Measurements from ENCODE around the gene ADGRG7.
A peak's percentile ranks its signal among the peaks of the same experiment; 100 is the strongest.

Gene ADGRG7

DNA sequence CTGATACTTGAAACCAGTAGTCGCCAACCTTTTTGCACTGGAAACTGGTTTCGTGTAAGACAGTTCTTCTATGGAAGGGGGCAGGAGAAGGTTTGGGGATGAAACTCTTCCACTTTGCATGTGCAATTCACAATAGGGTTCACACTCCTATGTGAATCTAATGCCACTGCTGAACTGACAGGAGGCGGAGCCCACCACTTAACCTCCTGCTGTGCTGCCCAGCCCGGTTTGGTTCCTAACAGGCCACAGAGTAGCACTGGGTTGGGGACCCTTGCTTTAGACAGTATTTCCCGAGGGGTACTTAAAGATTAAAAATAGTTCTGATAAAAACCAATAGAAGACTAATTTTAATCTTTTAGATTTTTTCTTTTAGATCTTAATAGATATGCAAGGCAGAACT is 111.0 kb downstream of the ADGRG7 start:
- in situ Hi-C loops (cut with MboI; ENCODE audit: low pct_unique_long_range_greater_than_20kb, low sequenced_read_pairs, unreplicated experiment) = no loop called here
- TF ChIP-seq, protein P1, sequence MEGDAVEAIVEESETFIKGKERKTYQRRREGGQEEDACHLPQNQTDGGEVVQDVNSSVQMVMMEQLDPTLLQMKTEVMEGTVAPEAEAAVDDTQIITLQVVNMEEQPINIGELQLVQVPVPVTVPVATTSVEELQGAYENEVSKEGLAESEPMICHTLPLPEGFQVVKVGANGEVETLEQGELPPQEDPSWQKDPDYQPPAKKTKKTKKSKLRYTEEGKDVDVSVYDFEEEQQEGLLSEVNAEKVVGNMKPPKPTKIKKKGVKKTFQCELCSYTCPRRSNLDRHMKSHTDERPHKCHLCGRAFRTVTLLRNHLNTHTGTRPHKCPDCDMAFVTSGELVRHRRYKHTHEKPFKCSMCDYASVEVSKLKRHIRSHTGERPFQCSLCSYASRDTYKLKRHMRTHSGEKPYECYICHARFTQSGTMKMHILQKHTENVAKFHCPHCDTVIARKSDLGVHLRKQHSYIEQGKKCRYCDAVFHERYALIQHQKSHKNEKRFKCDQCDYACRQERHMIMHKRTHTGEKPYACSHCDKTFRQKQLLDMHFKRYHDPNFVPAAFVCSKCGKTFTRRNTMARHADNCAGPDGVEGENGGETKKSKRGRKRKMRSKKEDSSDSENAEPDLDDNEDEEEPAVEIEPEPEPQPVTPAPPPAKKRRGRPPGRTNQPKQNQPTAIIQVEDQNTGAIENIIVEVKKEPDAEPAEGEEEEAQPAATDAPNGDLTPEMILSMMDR (IDR thresholded peaks at IDR 0.05; ENCODE audit: extremely low read depth, insufficient read depth, missing control alignments) = no peak
- no peak for DNase-seq (ENCODE audit: low spot score)

DNA sequence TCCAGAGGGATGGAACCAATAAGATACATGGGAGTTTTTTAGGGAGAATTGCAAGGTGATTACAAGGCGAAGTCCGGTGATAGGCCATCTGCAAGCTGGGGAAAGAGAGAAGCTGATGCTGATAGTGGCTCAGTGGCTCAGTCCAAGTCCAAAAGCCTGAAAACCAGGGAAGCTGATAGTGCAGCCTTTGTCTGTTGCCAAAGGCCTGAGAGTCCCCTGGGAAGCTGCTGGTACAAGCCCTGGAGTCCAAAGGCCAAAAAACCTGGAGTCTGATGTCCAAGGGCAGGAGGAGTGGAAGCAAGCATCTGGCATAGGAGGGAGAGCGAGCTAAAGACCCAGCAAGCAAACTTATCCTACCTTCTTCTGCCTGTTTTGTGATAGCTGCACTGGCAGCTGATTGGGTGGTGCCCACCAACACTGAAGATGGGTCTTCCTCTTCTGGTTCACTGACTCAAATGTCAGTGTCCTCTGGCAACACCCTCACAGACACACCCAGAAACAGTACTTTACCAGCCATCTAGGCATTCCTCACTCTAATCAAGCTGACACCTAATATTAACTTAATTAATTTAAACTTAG is 116.6 kb downstream of the ADGRG7 start:
- DNase-seq (ENCODE audit: low spot score) = no peak
- TF ChIP-seq, protein P1 (IDR thresholded peaks at IDR 0.05; ENCODE audit: extremely low read depth, insufficient read depth, missing control alignments) = no peak
- in situ Hi-C loops (cut with MboI; ENCODE audit: low pct_unique_long_range_greater_than_20kb, low sequenced_read_pairs, unreplicated experiment) = no loop called here

DNA sequence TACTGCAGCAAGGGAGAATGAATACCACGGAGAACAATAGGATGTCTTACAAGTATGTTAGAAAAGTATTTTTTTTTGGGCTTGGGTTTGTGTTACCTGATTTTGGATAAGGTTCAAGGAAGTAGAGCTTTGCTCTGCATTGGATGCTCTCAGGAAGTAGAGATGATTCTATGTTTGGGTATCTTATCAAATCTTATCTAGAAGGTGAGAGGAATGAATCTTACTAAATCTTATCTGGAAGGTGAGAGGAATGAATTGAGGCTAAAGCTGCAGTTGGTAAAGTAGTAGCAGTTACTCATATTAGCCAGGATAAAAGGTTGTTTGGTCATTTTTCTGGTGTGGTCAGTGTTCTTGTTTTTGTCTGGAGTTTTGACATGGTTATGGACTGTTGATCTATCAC is 117.3 kb downstream of the ADGRG7 start:
- no peak for DNase-seq (ENCODE audit: low spot score)
- in situ Hi-C loops (cut with MboI; ENCODE audit: low pct_unique_long_range_greater_than_20kb, low sequenced_read_pairs, unreplicated experiment) = no loop called here
- TF ChIP-seq, protein P1 (IDR thresholded peaks at IDR 0.05; ENCODE audit: extremely low read depth, insufficient read depth, missing control alignments) = no peak

DNA sequence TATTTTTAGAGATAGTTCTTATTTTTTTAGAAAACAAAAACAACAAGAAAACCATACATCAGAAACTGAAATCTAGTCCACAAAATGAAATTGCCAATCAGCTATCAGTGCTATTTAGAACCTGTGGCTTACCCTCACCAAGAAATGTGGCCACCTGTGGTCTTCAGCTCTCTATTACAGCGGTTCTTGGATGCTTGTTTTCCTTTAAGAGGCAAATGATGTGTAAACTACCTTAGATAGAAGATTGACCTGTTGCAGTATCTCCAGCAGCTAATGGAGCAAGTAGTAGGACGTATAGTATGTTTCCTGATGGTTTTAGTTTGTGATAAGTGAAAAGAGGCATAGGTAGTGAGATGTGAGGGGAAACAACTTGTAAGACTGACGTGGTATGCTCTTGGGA is 121.1 kb downstream of the ADGRG7 start:
- in situ Hi-C loops (cut with MboI; ENCODE audit: low pct_unique_long_range_greater_than_20kb, low sequenced_read_pairs, unreplicated experiment) = no loop called here
- TF ChIP-seq, protein P1 (IDR thresholded peaks at IDR 0.05; ENCODE audit: extremely low read depth, insufficient read depth, missing control alignments) = no peak
- DNase-seq (ENCODE audit: low spot score) = no peak

DNA sequence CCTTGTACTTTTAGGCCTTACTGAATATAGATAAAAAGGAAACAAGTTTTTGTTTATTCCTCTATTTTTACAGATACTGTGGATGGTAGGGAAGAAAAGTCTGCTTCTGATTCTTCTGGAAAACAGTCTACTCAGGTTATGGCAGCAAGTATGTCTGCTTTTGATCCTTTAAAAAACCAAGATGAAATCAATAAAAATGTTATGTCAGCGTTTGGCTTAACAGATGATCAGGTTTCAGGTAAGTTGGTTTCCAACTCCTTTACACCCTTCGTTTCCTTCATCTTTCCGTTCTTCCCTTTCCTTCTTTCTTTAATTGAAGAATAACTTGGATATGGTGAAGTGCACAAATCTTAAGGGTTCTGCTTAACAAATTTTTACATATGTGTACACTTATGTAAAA is 123.0 kb downstream of the ADGRG7 start:
- in situ Hi-C loops (cut with MboI; ENCODE audit: low pct_unique_long_range_greater_than_20kb, low sequenced_read_pairs, unreplicated experiment) = no loop called here
- DNase-seq (ENCODE audit: low spot score) = no peak
- TF ChIP-seq, protein P1 (IDR thresholded peaks at IDR 0.05; ENCODE audit: extremely low read depth, insufficient read depth, missing control alignments) = no peak

DNA sequence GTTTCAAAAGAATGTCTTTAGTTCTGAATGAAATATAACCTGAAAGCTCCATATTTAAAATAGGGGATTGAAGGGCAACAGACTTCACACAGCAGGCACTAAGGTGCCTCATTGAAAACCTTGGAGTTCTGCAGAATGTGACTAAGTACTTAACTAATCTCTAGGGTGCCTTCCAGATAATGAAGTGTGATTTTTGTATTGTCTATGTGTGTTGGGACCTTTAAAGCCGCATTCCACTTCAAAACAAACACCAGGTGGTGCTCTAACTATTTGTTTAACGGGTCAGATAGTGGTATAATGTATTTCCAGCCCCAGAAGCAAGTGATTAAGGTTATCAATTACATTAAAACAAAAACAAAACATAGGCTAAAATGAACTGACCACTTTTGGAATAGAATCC is 127.9 kb downstream of the ADGRG7 start:
- no peak for DNase-seq (ENCODE audit: low spot score)
- in situ Hi-C loops (cut with MboI; ENCODE audit: low pct_unique_long_range_greater_than_20kb, low sequenced_read_pairs, unreplicated experiment) = no loop called here
- TF ChIP-seq, protein P1 (IDR thresholded peaks at IDR 0.05; ENCODE audit: extremely low read depth, insufficient read depth, missing control alignments) = peak; percentile 29

DNA sequence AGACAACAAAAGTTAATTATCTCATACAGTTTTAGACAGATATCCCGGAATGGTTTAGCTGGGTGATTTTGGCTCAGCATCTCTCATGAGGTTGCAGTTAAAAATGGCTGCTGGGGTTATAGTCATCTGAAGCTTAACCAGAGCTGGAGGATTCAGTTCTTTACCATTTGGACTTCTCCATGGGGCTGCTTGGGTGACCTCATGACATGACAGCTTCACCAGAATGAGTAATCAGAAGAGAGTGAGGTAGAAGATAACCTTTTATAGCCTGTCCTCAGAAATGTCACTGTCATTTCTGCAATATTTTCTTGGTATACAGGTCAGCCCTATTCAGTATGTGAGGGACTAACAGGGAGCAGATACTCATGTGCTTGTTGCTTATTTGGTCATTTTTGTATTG is 130.8 kb downstream of the ADGRG7 start:
- no peak for DNase-seq (ENCODE audit: low spot score)
- TF ChIP-seq, protein P1 (IDR thresholded peaks at IDR 0.05; ENCODE audit: extremely low read depth, insufficient read depth, missing control alignments) = no peak
- in situ Hi-C loops (cut with MboI; ENCODE audit: low pct_unique_long_range_greater_than_20kb, low sequenced_read_pairs, unreplicated experiment) = no loop called here
